ENCODE results near the gene LAMB4.
A peak's percentile ranks its signal among the peaks of the same experiment; 100 is the strongest.

LAMB4 gene

DNA sequence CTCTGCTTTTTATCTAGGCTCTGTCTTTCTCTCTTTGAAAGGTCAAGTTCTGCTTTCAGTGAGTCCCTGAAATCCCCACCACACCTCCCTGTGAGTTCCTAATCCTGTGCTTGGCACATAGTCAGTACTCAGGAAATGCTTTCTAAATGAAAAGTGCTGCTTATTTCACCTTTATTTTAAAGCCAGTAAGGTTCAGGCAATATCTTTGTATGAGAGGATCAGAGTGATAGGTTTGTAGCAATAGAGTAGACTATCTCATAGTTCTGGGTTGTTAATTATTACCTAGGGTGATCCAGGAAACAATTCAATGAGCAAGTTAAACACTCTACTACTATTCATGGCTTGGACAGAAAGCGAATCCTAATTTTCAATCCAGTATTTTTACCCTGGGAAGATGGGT is 119.8 kb downstream of the LAMB4 start:
- DNase-seq = no peak

DNA sequence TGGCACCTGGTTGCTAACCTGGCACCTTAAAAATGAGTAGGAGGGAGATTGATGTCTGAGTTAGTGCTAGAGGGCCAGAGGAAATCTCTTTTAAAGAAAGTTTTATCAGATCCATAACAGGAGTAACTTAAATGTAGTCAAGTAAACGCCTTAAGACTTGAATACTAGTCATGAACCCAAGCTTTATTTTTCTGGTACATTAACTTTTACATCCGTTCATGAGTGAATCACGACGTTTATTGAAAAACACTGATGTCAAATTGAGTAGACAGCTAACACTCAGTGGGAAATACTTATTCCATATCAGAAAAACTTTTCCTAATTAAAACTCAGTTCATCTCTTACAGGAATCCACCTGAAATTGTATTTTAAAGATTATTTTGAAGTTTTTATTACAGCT is 120.3 kb downstream of the LAMB4 start:
- DNase-seq = no peak

DNA sequence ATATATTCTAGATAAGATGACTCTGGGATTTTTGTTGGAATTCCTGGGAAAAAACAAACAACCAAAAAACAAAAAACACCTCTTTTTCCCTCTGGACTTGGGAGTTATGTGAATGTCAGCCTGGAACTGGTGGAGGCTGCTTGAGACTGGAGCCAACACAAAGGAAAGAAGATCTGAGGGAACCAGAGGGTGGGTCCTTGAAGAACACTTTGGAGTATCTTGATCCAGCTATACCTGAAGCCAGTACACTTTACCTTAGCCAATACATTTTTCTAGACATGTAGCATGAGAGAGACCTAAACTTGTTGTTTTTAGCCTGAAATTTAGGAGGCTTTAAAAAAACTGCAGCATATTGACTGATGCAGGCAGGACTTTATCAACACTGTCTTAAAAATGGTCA is 121.3 kb downstream of the LAMB4 start:
- no peak for DNase-seq

DNA sequence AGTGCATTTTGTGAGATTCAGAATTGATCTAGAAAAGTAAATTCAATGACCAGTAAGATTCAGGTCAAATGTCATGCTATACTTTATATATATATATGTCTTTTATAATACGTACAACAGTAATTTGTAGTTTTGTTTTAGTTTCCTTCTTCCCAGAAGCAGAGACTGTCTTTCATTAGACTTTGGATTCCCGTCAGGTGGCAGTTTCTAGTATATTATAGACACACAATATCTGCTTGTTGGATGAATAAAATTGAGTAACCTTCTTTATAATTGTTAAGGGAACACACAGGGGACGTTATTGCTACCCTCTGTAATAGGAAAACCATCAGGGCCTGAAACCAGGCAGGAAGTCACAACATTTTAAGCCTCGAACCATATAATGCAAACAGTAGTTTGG is 121.9 kb downstream of the LAMB4 start:
- no peak for DNase-seq

DNA sequence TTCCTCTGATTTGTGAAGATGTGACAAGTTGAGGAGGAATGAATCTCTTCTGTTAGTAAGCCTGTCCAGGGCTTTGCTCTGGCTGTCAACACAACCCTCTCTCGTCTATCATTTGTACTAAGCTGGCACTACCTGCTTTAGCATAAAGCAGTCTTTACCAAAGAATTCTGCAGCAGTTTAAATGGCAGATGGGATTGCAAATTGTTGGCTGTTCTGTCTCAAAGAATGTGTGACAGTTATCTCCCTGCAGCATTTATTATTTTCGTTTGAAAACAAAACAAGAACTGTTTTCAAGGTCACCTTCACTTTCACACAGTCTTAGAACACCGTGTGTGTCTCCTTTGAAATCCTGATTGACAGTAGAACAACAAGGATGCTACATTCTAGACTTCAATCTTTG is 122.4 kb downstream of the LAMB4 start:
- no peak for DNase-seq

DNA sequence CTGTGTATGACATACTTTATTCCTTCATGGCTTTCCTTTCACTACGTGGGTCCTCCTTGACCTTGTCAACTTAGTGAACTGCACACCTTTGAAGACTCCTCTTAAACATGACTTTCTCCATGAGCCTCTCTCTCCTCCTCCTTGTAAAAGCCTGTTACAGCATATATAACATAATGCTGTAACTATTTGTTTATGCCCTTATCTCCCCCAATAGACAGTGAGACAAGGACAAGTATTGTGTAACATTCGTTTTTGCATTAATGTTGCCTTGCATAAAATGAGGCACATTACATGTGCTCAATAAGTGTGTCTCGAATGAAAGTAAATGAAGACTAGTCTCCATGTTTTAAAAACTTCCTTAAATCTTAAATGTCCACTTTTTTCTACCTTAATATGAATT is 122.9 kb downstream of the LAMB4 start:
- DNase-seq = no peak

DNA sequence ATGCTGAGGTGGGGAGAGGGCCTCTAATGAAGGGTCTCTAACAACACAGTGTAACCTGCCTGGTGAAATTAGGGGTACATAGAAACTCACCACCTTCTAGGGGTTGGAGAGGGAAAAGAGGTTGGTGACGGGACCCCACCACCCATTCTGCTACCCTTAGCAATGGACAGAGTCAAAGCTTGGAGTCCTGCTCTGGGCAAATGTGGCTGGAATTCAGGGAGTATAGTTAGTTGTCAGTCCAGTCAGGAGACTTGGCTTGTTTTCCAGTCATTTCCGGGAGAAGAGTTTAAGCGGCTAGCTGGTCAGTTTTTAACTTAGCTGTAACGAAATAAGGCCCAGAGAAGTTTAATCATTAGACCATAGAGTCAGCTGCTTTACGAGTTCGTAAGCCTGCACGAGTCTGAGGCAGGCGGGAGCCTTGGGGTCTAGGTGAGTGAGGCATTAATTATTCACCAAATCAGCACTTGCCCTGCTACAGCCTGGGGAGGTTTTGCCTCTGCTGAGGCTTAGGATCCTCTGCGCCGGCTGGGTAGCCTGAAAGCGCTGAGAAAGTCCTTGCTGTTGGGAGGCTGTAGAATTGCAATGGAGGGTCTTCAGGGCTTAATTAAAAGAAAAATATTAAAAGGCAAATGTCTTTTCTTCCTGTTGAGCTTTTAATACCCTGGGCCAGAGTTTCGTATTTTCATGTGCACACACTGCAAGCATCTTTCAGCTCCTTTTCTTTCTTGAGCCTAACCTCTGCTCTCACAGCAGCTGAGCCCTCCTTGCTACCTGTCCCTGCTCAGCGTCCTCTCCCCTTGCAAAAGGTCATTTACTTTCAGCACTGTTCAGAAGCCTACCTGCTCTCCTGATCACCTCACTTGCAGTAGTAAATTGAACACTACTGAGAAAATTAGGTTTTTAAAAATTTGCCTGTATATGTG is 125.7 kb downstream of the LAMB4 start:
- no peak for DNase-seq

DNA sequence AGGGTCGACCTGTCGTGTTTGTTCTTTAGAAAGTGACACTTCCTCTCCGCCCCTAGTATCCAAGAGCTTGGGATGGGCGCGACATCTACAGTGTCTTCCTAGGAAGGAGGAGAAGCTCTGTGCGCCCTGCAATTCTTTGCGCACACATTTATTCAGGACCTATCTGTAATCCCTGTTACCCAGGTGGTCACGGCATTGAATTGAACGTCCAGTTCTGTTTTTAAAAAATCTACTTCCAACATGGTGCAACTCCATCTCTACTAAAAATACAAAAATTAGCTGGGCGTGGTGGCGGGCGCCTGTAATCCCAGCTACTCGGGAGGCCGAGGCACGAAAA is 126.6 kb downstream of the LAMB4 start:
- no peak for DNase-seq

DNA sequence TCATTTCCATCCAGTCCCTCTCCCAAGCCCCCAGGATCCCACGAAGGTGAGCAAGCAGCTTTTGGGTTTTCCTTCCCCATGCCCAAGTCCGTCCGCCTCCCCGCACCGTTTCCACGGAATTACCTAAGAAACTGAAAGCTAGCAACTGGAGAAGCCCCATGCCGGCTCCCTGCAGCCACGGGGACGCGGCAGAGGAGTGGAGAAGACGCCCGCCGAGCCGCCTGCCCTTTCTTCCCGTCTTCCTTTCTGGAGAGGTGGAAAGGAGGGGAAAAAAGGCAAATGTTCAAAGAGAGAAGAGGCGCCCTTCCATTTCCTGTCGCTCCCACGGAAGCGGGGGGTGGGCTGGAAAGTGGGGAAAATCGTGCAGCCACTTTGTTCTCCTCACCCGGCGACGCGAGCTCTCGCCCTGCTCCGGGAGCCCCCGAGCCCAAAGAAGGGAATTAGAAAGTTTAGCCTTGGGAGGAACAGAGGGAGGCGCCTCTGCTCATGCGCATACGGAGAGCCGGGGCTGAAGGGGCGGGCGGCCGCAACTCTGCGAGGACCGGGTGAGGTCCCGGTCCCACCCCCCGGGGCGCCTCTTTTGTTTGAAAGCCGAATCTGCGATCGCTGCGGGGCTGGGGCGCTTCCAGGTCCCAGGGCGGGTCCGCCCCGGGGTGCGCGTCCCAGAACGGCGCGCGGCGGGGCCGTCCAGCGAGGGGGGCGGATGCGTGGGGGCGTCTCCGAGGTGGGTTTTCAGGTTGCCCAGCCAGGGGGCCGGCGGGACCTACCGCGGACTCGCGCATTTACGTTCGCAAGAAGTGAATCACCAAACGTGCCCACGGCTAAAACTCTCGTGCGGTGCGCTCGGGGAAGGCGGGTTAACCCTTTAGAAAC is 127.2 kb downstream of the LAMB4 start, which contains the start of gene LAMB1:
LAMB1 (minus strand) TSS at position 436 of the 873 bp plus-strand sequence; CDS start at position 160, 276 bp downstream.
- peak; percentile 63 to 67 for DNase-seq

DNA sequence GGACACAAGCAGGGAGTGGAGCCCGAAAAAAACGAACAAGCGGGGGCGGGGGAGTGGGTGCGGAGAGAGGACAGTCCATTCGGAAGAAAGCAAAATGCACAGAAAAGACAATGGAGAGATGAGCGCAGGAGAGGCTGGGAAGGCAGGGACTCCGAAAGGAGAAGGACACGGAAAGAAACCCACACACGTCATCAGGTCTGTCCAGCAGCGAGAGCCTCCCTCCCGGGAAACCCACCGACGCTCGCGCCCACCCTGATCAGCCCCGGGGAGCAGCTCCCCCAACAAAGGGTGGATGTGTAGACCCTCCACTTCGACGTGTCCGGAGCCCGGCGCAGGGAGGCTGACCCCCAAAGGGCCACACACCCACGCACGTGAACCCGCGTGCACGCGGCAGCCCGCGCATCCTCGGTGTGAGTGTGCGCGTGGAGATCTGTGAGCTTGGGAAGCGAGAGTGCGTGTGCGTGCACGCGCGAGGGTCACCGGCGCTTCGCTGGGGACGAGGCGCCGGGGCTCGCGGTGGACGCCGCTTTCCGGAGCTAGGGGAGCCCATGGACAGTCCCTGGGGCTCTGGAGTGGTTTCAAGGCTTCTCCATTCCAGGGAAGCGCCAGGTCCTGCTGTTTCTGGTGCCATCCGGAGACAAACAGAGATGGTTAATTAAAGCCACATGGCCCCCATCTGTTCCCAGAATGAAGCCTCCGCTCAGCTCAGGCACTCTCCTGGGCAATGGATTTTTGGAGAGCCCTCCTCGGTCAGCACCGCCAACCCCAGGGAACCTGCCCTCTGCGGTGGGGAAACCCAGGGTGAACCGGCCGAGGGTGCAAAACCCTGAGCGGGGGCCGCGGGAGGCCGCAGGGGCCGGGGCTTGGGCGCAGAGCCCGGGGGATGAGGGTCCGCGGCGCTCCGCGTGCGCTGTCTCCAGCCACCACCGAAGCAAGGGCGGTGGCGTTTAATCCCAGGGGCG is 128.1 kb downstream of the LAMB4 start:
- peak in 1 of 2 experiments; percentile 22 for DNase-seq

DNA sequence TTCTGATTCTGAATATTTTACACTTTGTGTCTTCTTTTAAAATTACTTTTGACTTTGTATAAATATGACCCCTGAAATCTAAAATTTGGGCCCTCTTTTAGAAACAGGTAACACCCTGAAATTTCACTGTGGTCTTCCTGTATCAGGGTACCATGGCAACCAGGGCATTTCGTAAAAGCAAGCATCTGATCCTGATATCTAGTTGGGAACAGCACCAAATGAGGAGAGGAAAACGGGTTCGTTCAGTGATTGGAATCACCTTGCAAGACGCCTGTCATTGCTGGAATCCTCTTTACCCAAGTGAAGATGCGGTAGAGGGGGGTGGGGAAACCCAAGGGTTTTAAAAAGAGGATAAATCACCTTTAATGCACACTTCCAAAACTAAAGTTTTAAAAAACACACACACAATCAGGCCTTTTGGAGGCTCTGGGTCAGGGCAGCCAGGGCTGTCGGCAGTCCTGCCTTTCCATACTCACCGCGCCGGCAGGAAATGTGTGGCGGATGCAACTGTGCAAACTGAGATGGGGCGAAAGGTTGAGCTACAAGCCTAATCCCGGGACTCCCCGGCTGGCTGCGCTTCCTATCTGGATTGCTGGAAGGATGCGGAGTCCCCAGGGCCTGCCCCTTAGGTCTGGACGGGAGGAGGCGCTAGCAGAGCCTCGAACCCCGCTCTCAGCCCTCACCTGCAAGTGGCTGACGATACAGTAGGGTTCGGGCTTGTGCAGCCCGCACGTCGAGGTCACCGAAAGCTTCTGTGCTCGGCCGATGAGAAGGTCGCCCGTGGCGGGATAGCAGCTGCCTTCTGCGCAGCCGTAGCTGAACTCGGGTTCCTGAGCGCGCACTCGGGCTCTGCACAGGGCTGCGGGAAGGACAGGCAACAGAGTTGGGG is 129.0 kb downstream of the LAMB4 start:
- DNase-seq = no peak

DNA sequence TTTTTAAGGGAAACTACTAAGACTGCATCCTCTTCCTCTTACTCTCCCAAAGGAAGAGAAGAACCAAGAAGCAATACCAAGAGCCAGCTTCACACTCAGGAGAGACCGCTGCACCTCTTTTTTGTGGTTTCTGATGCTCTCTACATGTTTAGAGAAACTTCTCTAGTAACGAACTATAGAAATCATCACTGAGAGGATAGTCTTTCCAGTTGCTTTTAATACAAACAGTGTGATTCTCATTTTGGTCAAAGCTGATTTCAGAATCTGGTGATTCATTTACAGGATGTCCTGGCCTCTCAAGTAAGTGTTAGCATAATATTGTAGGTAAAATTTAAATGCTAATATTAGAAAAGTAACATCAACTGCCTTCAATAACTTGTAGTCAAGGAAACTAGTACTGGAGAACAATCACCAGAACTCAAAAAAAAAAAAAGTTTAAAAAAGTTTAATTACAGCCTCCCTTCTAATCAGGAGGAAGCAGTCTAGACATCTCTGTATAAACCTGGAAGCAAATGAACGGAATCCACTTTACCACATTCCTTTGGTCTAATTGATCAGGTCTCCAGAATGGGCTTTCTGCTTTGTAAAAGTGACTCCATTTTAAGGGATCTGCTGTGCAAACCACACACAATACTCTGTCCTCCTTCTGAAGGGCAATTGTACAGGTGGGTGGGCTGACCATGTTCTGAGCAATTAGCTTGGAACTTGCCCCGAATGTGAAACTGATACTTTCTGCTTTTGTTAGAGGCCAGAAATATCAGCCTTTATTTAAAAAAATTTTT is 130.2 kb downstream of the LAMB4 start:
- peak in 1 of 2 experiments; percentile 39 for DNase-seq

DNA sequence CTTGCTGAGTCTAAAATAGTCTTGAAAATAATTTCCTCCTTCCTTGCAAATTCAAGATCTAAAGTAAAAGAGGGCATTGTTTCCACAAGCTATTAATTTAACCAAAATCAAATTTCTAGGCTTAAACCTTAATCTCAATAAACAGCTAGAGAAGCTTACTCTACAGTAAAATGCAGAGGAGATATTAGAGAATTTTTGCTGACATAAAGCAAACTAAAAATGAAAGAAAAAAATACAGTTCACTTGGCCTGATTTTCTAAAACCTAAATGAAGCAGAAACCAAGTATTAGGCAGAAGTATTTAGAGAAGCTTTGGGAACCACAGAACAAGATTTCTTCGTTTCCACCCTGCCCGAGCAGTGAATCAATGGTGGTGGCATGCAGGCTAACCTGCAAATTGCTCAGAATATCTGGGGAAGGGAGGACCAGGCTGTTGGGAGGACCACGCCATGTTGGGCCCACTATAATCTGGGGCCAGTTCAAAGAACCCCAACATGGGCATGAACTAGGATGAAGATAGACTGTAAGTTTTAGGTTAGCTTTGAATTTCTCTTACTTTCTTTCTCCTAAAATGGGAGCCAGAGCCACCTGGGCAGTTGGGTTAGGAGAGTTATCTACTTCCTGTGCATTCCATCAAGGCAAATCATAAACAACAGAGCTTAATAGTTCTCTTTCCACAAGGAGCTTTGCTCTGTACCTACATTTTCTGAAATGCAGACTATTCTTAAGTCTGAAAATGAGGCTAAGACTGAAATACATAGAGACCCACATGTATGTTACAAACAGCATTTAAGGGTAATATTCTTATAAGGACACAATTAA is 131.3 kb downstream of the LAMB4 start:
- no peak for DNase-seq

DNA sequence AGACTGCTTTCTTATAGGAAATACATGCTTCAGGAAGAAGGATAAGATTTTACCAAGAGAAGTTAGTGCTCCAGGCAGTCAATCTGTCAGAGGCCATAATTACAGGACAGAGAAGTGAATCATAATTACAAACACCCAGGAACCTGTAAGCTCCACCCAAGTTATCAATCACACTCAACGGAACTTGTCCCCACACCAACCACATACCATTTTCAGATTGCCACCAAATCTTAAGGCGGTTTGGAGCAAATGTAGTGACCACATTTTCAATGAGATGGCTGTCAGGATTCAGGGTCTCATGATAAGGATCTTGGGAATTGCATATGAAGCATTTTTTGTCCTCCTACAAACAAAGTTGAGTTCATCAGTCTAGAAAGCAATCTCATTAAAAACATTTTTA is 132.0 kb downstream of the LAMB4 start:
- DNase-seq = peak in 1 of 2 experiments; percentile 58

DNA sequence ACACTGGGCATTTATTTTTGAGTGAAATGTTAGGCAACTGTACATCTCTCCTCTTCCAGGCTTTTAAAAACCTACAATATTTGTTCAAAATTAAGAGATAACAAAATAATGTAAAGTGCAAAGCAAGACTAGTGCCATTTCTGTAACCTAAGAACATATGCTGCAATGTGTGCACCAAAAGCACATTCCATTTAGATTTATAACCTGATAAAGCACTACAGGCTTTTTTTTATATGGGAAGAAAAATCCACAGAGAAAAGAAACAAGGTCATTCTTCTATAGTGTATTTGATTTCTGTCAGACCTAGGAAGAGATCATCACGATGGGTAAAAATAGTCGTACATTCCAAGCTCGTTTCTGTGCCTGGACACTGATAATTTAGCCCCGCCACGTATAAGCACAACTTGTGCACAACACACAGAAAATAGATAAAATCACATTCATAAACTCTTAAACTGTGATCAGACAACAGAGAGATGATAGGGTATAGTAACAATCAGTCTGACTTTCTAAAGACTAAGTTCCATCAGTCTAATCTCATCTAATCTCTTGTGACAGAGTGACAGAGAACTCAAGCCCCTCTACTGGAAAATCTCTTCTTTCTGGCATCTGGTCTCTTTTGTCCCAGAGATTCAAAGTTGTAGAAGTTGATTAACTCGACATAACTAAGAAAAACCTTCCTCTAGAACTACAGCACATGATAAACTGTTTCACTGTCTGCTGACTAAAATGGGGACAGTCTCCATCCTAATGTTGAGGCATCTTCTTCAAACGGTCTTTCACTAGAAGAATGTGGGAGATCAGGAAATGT is 133.9 kb downstream of the LAMB4 start:
- DNase-seq = peak in 1 of 2 experiments; percentile 66

DNA sequence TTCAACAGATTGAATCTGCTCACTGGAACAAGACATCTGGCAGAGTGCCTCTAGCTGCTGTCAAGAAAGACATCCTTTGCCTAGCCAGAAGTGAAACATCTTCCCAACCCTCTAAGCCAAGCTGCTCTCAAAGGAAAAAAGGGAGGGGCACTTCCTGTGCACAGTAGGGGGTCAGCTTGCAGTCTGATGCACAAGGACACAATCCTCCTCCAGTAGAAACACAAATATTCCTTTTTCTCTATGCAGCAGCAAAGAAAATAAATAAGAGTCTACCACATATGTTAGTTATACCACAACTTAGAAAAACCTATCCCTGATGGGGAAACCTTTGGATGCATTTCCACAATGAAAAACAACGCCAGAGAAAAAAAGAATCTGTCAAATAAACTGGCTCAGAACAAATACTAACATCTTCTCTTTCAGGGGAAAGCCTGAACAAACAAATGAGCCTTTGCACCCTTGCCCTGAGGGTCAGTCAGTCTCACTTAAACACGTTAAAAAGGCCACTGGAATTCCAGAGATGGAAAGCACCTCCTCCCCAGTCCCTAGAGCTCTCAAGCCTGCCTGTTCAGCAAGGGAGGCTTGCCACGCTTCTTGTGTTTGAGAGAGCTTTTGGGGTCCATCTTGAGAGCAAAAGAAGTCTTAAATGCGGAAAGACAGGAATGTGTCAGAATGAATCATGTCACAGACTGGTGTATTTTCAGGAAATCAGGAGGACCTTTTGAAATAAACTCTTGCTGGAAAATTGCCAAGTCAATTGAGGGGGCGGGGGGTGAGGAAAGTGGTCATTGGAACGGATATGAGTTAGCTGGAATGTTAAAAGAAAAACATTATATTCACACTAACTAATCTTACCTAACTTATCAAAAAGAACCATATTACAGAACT is 134.7 kb downstream of the LAMB4 start:
- peak; percentile 23 to 91 for DNase-seq

DNA sequence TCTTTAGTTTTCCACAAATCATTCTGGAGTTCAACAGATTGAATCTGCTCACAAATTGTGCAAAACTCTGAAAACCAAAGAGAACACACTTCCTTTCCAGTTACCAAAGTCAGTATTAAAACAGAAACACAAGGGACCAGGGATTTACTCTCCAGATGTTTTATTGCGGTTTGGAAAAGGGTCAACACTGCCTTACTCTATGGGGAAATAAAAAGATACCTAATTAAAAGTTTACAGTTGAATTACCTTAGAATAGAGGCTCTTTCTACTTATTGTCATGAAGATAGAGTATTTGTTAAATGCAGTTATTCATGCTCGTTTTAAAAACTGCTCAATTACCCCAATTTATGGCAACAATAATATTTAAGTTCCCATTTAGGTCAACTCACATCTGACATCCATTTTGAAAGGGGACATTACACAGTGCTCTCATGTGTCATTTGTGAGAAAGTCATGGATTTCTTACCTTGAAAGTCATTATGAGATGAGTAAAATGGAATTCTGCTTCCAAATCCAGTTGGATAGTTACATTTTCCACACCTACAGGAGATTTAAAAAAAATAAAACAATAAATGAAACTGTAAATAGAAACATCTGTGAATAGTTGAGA is 135.6 kb downstream of the LAMB4 start:
- DNase-seq = no peak
